Epidermal melanocyte (primary cell): Measurements from ENCODE around the gene IL31.

Experiments
- DNase-seq: peaks from one replicate; pipeline ENCODE4 v3.0.0; 2011; ENCODE audit warnings: low spot score; ENCODE audit not compliant: insufficient read length

The IL31 gene

GRCh38 chr12:122158700-122159285 lies 15.2 kb downstream of the IL31 start:
- DNase-seq: no peak

GRCh38 chr12:122155705-122156104 lies 18.3 kb downstream of the IL31 start:
- no peak for DNase-seq

GRCh38 chr12:122152754-122153153 lies 21.3 kb downstream of the IL31 start:
- DNase-seq: no peak

- no peak for DNase-seq
Observed at GRCh38 chr12:122150127-122150681, 23.8 kb downstream of the IL31 start.

- DNase-seq: no peak
Observed at GRCh38 chr12:122148657-122149056, 25.4 kb downstream of the IL31 start.

GRCh38 chr12:122147514-122148290 lies 26.3 kb downstream of the IL31 start:
- no peak for DNase-seq

- peak; percentile 6 for DNase-seq
Observed at GRCh38 chr12:122145505-122146330, 28.3 kb downstream of the IL31 start.

GRCh38 chr12:122144885-122145284 lies 29.1 kb downstream of the IL31 start:
- no peak for DNase-seq

GRCh38 chr12:122142857-122143256 lies 31.2 kb downstream of the IL31 start:
- no peak for DNase-seq

- DNase-seq: no peak
Observed at GRCh38 chr12:122141911-122142725, 31.9 kb downstream of the IL31 start.

- no peak for DNase-seq
Observed at GRCh38 chr12:122140467-122141257, 33.4 kb downstream of the IL31 start.

- no peak for DNase-seq
Observed at GRCh38 chr12:122139941-122140340, 34.1 kb downstream of the IL31 start.

- DNase-seq: no peak
Observed at GRCh38 chr12:122139266-122139665, 34.8 kb downstream of the IL31 start.

GRCh38 chr12:122138616-122139015 lies 35.4 kb downstream of the IL31 start:
- DNase-seq: no peak

- DNase-seq: no peak
Observed at GRCh38 chr12:122138181-122138580, 35.8 kb downstream of the IL31 start.

- no peak for DNase-seq
Observed at GRCh38 chr12:122137681-122138080, 36.3 kb downstream of the IL31 start.

GRCh38 chr12:122137229-122137628 lies 36.8 kb downstream of the IL31 start:
- DNase-seq: no peak

GRCh38 chr12:122135437-122136031 lies 38.5 kb downstream of the IL31 start:
- no peak for DNase-seq

- DNase-seq: no peak
Observed at GRCh38 chr12:122133192-122133950, 40.6 kb downstream of the IL31 start.
